Activated CD4-positive, alpha-beta T cell treated with anti-CD3 and anti-CD28 coated beads for 1 hour (primary cell): ENCODE measurements around the gene CDK14.
"Not testable (repeated sequence)": the region's sequence is repeated elsewhere in the genome, so short reads cannot be mapped to it uniquely, and the experiment has no call there.

Source experiments
- DNase-seq: peaks from one replicate; pipeline ENCODE4 v3.0.0-alpha.2; 2020

The CDK14 gene

DNA sequence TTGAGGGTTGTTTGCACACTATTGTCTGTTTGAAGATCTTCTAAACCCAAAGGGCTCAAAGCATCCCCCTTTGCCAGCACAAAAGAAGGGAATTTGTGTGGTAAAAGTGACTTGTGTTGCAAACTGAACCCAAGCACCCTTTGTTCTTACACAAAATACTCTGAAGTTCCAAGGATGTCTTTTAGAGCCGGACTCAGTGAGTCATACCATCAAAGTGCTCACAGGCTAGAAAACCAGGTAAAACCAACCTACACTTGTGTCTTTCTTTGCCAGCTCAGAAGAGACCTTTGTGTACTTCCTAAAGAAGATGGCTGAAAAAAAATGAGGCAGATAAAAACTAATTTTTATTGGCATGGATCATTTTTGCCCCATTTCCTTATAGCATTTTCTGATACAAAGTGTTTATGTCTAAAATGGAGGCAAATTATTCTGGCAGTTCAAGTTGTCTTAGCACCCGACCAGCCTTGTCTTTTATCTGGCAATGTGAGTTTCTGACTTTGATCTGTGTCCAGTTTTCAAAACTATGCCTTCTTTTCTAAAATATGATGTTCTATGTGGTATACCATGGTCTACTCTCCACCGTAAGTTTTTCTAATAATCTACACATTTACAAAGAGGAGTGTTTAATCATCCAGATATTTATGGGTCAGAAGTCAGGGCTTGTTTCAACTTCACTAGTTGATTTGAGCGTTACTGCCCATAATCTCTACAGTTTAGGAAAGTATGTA is 539.7 kb downstream of the CDK14 start:
- DNase-seq, result no peak

DNA sequence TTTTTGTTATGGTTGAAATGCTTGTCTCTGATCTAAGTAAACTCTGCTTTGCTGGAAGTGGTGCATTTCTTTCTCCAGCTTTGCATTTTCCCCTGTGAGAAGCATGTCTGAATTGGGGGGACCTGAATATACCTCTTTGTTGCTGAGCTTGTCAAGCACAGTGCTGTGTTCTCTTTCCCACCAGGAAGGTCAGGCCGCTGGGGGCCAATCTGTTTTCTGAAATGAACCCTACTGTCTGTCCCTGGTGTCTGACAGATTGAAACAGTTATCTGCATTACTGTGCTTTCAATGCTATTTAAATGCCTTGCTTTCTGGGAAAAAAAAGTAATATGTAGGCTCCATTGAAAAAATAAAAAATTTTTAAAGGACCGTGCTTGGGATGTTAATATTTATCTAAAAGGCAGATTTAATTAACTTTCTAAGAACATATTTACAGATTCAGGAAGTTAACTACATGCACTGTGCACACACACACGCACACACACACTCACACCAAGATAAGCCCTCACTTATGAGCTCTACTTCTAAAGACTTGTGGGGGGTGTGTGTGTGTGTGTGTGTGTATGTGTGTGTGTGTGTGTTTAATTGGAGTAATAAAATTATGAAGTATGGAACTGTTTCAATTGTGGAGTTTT is 541.1 kb downstream of the CDK14 start:
- DNase-seq, result no peak

DNA sequence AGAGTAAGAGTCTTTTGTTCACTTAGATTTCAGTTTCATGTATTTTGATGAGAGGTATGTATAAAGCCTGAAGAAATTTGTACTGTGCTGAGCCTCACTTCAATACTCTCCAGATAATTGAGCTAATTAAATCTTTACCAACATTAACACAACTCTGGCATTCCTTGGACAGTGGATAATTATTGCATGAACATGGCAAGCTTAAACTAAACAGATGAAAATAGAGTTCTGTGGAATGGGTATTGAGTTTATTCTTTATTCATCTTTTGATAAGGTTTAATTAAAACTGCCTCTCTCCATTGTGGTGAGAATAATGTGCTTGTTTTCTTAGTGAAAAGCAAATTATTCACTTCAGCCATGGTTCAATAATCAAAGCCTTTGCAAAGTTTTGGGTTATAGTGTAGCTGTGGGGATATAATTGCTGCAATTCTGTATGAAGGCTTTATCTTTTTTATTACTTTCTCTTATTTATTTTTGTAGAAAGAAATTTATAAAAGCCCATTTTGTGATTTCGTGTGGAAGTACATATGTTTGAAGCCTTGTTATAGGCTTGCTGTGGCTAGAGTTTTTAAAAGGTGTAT is 541.8 kb downstream of the CDK14 start:
- DNase-seq, result no peak

DNA sequence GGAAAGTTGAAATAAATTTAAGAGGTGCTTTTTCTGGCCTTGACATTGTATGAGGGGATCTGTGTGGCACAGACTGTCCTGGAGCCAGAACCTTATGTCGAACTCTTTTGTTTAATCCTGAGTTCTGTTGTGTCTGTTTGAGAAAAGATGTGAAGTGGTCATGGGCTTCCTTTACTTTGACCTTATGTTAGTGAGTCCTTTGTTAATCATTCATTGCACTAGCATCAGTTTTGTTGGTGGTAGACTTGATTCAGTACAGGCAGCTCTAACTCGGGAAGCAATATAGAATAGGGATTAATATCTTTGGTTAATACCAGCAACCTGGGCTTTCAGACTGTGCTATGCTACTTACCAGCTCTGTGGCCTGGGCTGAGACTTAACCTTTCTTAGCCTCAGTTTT is 544.2 kb downstream of the CDK14 start:
- no peak for DNase-seq

DNA sequence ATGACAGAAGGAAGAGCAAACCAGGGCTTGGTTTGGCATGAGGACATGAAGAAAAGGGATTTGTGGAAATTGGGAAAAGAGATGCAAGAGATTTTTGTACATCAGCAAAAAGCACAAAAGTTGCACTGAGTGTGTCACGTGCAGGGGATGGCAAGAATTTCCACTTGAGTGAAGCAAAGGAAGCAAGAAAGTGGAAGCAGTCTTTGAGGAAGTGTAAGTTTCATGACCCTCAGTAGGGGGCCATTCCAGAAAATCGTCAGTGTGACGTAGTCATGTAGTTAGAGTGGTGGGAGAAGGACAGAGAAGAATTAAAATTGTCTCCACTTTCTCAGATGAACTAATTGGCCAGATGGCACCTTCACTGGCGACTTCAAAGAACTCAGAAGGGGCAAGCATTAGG is 544.9 kb downstream of the CDK14 start:
- no peak for DNase-seq

DNA sequence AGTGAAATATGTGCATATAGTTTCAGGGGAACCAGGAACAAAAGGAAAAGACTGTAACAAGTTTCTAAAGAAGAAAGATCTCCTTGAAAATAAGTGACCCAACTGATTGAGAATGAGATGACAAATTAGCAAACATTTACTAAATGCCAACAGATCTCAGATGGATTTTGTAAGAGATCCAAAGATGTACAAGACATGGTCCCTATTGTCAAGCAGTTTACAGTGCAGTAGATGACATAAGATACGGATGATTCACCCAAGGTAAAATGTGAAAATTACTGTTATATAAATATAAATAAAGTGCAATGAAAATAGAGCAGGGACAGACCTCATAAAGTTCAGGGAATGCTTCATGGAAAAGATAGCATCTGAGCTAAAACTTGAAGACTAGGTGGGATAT is 546.6 kb downstream of the CDK14 start:
- no peak for DNase-seq

DNA sequence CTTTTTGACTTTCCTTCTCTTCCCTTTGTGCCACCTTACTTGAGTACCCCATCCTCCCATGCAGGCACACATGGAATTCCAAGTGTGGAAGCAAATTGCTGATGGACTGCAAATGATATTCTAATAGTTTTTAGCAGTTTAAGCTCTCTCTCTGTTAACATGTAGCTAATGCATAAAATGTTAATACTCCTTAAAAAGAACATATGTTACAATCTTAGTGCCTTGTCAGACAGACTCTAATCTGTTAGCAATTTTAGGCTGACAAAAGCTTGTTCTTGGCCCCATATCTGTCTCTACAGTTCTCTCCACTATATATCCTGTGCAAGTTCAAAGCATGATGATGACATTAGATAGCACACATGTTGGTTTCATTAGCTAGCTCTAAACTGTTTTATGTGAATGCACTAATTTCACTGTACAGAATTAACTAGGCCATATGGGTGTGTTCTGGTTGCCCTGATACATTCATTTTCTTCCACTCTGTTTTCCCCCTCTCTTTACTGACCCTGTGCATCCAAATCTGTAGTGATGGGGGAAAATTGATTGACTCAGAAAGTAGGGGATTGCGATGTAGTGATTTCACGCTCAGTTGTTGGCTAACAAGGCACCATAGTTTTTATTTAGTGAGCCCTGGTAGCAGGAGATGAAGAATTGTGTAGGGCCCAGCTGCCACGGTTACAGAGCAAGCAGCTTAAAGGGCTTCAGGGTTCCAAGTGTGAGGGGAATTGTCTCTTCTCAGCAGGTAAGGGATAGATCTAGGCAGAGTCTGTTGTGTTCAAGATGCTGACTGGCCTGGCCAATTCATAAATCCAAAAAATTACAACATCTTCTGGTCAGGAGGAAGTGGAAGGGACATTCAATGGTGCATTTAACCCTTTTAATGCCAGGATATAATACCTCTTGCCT is 553.5 kb downstream of the CDK14 start:
- no peak for DNase-seq

DNA sequence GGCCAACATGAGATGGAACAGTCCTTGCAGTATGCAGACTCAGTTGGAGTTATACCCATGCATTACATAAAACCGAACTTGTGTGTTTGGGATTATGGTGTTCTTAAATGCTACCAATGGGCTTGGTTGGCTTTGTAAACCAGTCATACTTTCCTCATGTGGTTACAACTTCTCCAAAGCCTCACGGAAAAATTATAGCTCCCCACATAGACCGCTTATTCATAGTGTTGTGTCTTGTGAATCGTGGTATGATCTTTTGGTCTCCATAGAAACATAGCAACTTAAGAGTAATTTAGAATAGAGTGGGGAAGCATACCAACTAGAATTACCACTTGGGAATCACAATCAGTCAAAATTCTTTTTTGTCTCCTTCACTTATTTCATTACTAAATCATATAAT is 555.8 kb downstream of the CDK14 start:
- DNase-seq, result no peak

DNA sequence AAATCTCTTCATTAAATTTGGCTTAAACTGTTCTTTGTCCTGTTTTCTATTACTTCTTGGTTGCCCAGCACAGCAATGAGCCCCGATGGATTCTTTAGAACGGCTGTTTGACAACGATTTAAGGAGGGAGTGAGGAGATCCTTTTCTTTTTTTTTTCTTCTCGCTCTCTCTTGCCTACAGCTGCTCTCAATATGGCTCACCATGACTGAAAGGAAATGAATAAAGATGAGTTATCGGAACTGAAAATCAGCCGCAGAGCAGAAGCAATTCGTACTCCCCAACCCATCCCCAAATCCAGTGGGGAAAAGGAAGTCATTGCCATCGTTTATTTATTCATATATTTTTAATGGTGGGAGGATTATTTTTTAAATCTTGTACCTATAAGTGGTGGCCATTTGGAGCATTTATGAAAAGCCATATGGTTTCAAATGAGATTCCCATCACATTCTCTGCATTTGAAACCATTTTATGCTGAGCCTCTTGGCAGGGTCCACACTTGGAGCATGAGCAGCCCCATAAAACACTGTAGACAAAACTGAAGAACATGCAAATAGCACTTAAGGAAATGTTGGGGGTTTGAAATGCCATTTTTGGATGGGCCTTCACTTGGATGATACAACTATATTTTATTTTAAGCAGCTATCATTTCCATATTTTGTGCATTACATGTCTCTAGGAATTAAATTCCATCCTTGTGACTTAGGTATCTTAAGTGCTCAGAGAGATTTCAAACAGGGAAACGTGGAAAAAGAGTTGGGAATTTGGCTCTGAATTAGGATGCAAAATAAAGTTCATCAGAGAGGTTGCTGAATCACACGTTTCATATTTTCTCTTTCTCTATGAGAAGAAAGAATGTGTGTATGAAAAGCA is 560.4 kb downstream of the CDK14 start:
- DNase-seq, result no peak

DNA sequence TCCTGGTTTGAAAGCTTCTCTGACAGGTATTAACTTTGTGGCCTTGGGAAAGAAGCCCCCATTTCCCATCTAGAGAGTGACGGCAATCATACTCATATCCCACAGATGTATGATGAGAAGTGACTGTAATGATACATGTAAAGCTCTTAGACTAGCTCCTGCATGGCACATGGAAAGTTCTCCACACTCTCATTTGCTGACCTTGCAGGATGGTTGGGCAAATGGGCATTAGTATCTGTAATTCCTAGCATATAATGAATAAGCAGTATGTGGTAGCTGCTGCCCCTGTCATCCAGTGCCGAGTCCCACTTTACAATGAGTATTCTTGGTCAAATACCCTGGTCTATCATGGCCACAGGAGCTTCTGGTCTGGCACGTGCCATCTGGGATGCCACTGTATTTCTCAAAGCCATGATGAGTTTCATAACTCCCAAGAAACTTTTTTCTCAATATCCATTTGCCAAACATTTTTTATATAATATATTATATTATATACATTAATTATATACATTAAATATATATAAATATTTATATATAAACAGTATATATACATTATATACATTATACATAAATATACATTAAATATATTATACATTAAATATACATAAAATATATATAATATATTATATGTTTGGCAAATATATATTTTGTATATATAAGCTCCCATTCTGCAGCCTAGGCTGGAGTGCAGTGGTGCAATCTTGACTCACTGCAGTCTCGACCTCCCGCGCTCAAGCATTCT is 561.6 kb downstream of the CDK14 start:
- no peak for DNase-seq

DNA sequence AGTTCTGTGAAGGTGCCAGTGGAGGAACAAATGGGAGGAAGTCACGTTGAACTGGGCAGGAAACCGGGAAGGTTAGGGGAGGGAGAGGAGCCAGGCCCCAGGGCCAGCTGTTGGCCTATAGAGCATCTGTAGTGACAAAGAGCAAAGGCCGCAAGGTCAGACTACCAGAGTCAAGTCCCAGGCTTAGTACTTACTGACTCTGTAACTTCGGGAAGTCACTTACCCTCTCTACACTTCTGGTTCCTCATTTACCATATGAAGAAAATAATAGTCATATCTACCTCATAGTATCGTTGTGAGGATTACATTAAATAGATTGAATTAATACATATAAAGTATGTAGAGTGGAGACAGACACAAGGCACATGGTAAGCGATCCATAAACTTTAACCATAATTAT is 566.3 kb downstream of the CDK14 start:
- no peak for DNase-seq

DNA sequence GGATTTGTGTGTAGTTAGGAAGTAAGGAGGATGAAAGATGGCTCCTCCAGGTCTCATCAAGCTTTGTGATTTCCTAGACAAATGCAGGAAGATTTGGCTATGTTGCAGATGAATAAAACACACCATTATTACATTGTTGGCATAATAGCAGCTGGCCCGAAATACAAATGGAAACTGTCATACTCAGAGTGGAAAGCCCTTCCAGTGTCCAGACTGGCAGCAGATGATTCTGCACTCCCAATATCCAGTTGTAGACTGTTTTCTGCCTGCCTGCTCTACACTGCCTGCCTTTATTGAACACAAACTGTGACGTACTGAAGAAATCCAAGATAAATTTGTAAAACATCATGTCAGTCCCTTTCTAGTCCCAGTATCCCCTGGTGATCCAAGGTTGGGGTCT is 568.4 kb downstream of the CDK14 start:
- DNase-seq, result no peak

DNA sequence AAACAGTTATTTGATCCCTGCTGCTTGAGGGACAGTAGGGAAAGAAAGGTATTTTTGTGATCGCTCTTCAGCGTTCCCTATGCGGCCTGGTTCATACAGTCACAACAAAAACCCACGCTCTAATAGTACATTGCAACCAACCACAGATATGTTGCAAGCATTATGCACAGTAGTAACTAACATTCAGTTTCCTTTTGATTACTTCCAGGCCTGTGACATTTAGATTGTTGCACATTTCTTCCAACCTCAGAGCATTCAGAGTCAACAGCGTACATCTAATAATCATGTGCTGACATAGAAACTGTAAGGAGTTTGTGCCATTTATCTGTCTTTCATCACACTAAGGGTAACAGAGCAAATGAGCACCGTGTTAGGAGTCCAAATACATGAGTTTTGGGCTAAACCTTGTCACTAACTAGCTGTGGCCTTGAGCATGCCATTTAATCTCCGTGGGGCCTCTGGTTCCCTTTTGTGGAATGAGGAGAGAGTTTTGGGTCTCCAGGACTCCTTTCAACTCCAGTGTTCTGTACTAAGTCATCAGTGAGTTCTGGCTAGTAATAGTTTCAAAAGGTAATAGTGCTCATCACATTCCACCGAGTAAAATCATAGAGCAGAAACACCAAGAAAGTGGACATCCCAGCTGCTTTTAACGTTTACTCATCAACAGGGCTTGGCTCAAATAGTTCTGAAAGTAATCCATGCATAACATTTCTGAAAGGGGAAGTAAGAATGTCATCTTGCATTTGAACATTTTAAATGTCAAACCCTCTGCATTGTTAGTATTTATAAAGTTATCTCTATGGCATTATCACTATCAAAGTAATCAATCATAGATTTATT is 569.1 kb downstream of the CDK14 start:
- no peak for DNase-seq

DNA sequence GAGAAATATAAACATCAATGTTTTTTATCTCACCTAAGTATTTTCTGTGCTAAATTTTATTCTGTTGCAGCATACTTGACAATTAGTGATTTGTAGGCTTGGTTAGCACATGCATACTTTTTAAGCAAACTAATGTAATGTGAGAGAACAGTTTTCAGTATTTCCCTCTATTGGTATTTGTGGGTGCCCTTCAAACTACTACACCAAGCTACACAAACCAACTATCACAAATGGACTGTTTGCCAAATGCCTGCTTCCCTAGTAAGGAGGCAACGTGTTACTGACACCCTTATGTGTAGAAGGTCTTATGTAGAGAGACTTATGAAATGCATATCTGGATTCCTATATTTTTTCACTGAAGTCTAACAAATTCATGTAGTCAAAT is 569.7 kb downstream of the CDK14 start:
- no peak for DNase-seq

DNA sequence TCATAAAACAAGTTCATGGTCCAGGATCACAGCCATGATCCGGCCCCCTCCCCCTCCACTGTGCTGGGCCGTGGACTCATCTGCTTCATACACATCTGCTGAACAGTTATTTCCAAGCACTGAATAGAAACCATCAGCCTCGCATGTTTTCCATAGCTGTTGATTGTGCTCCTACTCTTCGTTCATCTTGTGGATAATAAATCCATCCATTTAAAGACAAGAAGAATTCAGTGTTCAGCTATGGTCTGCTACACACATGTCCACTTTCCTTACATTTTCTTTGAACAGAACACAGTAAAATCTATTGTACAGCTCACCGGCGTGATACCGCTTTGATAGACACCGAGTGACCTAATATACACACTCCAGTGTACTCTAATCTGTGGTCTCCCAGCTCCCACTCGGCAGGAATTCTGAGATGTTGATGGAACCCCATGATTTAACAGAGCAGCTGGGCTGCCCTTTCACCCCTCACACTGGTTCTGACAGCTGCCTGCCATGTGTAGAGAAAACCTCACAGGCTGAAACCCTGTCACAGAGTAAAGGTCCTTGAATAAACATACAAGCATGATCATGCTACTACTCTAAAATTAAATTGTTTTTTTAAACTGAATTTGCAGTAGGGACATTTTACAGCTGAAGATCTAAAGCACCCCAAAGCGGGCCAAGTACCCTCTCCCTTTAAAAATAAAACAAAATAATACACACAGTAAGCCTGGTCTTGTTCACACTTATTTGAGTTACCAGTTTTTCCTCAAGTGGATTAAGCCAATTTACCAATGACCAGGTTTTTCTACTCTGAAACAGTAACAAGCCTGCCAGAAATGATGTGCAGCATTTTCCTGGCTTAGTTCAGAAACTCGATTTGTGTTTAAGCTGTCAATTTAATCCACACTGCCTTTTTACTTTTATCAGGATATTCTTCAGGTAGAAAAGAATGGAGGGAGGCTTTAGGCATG is 573.0 kb downstream of the CDK14 start:
- DNase-seq, result no peak

DNA sequence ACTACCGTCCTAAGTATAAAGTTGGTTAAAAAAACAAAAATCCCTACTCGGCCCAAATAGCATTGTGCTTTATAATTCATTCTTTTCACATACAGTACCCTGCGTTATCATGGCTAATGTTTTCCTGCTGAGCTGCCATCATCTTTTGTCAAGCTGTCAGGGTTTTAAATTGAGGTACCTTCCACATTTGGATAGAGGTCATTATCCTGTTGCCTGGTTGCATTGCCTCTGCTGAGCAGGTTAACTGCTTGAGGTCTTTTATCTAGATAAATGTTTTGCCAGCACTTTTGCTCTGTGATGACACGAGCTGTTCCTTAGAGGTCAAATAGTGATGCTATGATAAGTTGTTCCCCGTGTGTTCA is 573.7 kb downstream of the CDK14 start:
- no peak for DNase-seq

DNA sequence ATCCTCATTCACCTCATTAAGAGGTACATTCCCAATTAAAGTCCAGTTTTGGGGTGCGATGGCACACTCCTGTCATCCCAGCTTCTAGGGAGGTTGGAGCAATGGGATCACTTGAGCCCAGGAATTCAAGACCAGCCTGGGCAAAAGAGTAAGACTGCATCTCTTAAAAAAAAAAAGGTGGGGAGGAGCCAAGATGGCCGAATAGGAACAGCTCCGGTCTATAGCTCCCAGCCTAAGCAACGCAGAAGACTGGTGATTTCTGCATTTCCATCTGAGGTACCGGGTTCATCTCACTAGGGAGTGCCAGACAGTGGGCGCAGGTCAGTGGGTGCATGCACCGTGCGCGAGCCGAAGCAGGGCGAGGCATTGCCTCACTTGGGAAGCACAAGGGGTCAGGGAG is 577.1 kb downstream of the CDK14 start:
- not testable (repeated sequence) for DNase-seq

DNA sequence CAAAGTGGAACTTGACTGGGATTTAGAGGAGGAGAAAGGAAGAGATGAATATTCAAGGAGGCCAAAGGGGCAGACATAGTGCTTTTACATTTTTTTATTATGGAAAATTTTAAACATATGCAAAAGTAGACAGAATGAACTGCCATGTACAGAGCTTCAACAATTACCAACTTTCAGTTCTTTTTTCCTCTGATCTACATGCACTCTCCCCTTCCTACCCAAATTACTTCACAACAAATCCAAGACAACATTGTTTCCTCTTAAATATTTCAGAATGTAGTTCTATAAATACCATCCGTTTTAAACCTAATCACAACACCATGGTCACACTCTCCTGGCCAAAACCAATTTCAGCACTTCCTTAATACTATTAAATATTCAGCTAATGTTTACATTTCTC is 584.6 kb downstream of the CDK14 start:
- DNase-seq, result no peak

DNA sequence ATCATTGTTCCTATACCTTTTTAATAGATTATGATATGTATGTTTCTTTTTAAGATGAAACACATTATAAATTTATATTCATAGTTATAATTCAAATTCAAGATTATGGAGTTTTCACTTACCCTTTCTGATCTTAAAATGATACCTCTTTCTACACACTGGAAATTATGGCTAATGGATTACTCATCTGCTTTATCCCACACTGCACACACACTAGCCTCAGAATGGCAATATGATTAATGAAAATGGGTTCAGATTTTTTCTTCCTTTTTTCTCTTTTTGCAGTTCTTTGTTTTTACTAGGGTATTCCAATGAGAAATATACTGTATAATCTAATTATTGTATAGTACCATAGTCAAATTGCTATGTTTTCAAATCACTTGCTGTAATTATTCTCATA is 585.8 kb downstream of the CDK14 start:
- DNase-seq, result no peak
